Measurements from ENCODE around the gene LOXL1. TPM values are rescaled to one million over a fixed set of nuclear protein-coding genes. Genes with fewer than 3 reads are reported as not detected.

The LOXL1 gene
- total and polyA plus RNA-seq, 2 of the 13 experiments (the other 11 are each of a cell fraction or from before 2014, with no cell fraction given): 0.51 to 1.3 TPM

DNA sequence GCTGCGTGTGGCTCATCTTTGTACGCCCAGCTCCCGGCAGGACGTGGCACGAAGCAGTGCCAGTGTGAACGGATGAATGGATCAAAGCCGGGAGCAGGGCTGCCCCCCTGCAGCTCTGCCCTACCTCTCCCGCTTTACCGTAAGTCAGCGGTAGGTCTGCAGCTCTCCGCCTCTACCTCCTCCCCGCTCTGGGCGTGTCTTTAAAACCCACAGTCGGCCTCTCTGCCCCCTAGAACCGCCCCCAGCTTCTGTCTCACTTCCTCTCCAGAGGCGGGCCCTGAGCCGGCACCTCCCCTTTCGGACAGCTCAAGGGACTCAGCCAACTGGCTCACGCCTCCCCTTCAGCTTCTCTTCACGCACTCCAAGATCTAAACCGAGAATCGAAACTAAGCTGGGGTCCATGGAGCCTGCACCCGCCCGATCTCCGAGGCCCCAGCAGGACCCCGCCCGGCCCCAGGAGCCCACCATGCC lies 68.2 kb downstream of the LOXL1 start, which contains the start of gene PML:
PML (plus strand) TSS at position 304 of the 471 bp plus-strand sequence; CDS start at position 401, 97 bp downstream.
- FAIRE-seq (peak; percentile 70), DNase-seq (ENCODE audit: low spot score) (peak; percentile 91), ATAC-seq (peak; percentile 91)
- BruUV-seq (replicated peaks): no TSS peak
- Histone ChIP-seq H3K9me3 (ENCODE audit: low read length) (no peaks in the 10 kb centered on the region), H3K27ac (ENCODE audit: extremely low read length, insufficient read depth, low read length) (peak within 1 kb of the TSS; percentile 56), H3K27me3 (ENCODE audit: control insufficient read depth in 1 of 2, insufficient read depth in 2 of 2, low read length in 2 of 2) (no peaks in the 10 kb centered on the region; a peak in 1 of 5 replicates), H3K4me3 (replicated peaks in 1 of 3; ENCODE audit: insufficient read depth in 1 of 3, low read depth in 2 of 3, low read length in 3 of 3) (peak within 1 kb of the TSS; percentile 91 to 97 (median 94)), H3K79me2 (ENCODE audit: insufficient read depth, low read length) (peaks cover 12% of the 10 kb centered on the region), H3K9ac (ENCODE audit: insufficient read depth, low read depth, low read length) (peak within 1 kb of the TSS; percentile 78), H4K20me1 (ENCODE audit: insufficient read depth, low read length) (no peaks in the 10 kb centered on the region), H3K4me1 (ENCODE audit: insufficient read depth, low read length) (peaks cover 47% of the 10 kb centered on the region), H3K4me2 (ENCODE audit: low read depth, low read length) (peak within 1 kb of the TSS; percentile 82), H3K36me3 (replicated peaks in 1 of 2; ENCODE audit: control insufficient read depth in 1 of 2, insufficient read depth in 2 of 2, low read length in 2 of 2) (peaks cover 1 to 11% of the 10 kb centered on the region in 2 experiments; a peak in 3 of 5 replicates), H2AFZ (ENCODE audit: low read length) (peak within 1 kb of the TSS; percentile 76)
- ChIA-PET POLR2A (interaction anchor here (0.6 to 1.7 kb wide), 5 partner anchors 21 to 1158 kb away, joined by 3 to 6 read pairs (median 4); no protein-coding TSS in a partner anchor), CTCF (ENCODE audit: low intra/inter-chr PET ratio, low total read pairs) (no interaction called here)
- intact Hi-C loops (cut with micrococcal nuclease; ENCODE audit: unreplicated experiment) (no loop called here), in situ Hi-C loops (cut with HindIII; ENCODE audit: extremely low pct_ligation_motif_present, low pct_unique_long_range_greater_than_20kb) (no loop called here)
- WGBS (ENCODE audit: low lambda C conversion rate): 1% methylated on average over 19 of the region's 27 CpGs
- TF ChIP-seq GTF2F1 (IDR thresholded peaks at IDR 0.05; ENCODE audit: low read length) (no peak), POLR2A (IDR thresholded peaks at IDR 0.05; ENCODE audit: insufficient read depth in 1 of 2, low read depth in 2 of 2, low read length in 2 of 2) (peak; percentile 42 to 91; a peak in 3 of 4 replicates), ZNF33A (CRISPR knock-in tag; IDR thresholded peaks at IDR 0.05; ENCODE audit: borderline replicate concordance) (no peak), ZNF782 (CRISPR knock-in tag; IDR thresholded peaks at IDR 0.05; ENCODE audit: borderline replicate concordance) (no peak), ARNTL (CRISPR knock-in tag; IDR thresholded peaks at IDR 0.05) (no peak), ZNF839 (CRISPR knock-in tag; IDR thresholded peaks at IDR 0.05; ENCODE audit: borderline replicate concordance) (no peak), ZNF263 (CRISPR knock-in tag; IDR thresholded peaks at IDR 0.05) (peak; percentile 53), ZNF605 (CRISPR knock-in tag; IDR thresholded peaks at IDR 0.05) (peak; percentile 61; the same call in 1 of the 2 replicates), GABPB1 (CRISPR knock-in tag; IDR thresholded peaks at IDR 0.05) (peak; percentile 84)
- TF ChIP-seq, protein P1, sequence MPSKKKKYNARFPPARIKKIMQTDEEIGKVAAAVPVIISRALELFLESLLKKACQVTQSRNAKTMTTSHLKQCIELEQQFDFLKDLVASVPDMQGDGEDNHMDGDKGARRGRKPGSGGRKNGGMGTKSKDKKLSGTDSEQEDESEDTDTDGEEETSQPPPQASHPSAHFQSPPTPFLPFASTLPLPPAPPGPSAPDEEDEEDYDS (CRISPR knock-in tag; IDR thresholded peaks at IDR 0.05): peak; percentile 85
- TF ChIP-seq, protein P2, sequence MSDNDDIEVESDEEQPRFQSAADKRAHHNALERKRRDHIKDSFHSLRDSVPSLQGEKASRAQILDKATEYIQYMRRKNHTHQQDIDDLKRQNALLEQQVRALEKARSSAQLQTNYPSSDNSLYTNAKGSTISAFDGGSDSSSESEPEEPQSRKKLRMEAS (IDR thresholded peaks at IDR 0.05): no peak; the same call in 1 of the 2 replicates
- TF ChIP-seq, protein P3, sequence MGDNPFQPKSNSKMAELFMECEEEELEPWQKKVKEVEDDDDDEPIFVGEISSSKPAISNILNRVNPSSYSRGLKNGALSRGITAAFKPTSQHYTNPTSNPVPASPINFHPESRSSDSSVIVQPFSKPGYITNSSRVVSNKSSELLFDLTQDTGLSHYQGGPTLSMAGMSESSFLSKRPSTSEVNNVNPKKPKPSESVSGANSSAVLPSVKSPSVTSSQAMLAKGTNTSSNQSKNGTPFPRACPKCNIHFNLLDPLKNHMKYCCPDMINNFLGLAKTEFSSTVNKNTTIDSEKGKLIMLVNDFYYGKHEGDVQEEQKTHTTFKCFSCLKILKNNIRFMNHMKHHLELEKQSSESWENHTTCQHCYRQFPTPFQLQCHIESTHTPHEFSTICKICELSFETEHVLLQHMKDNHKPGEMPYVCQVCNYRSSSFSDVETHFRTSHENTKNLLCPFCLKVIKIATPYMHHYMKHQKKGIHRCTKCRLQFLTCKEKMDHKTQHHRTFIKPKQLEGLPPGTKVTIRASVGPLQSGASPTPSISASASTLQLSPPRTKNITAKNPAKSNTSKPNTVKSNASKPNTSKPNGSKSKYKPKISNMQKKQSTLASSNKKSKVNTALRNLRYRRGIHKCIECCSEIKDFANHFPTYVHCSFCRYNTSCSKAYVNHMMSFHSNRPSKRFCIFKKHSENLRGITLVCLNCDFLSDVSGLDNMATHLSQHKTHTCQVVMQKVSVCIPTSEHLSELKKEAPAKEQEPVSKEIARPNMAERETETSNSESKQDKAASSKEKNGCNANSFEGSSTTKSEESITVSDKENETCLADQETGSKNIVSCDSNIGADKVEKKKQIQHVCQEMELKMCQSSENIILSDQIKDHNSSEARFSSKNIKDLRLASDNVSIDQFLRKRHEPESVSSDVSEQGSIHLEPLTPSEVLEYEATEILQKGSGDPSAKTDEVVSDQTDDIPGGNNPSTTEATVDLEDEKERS (CRISPR knock-in tag; IDR thresholded peaks at IDR 0.05): no peak
- TF ChIP-seq, protein P4, sequence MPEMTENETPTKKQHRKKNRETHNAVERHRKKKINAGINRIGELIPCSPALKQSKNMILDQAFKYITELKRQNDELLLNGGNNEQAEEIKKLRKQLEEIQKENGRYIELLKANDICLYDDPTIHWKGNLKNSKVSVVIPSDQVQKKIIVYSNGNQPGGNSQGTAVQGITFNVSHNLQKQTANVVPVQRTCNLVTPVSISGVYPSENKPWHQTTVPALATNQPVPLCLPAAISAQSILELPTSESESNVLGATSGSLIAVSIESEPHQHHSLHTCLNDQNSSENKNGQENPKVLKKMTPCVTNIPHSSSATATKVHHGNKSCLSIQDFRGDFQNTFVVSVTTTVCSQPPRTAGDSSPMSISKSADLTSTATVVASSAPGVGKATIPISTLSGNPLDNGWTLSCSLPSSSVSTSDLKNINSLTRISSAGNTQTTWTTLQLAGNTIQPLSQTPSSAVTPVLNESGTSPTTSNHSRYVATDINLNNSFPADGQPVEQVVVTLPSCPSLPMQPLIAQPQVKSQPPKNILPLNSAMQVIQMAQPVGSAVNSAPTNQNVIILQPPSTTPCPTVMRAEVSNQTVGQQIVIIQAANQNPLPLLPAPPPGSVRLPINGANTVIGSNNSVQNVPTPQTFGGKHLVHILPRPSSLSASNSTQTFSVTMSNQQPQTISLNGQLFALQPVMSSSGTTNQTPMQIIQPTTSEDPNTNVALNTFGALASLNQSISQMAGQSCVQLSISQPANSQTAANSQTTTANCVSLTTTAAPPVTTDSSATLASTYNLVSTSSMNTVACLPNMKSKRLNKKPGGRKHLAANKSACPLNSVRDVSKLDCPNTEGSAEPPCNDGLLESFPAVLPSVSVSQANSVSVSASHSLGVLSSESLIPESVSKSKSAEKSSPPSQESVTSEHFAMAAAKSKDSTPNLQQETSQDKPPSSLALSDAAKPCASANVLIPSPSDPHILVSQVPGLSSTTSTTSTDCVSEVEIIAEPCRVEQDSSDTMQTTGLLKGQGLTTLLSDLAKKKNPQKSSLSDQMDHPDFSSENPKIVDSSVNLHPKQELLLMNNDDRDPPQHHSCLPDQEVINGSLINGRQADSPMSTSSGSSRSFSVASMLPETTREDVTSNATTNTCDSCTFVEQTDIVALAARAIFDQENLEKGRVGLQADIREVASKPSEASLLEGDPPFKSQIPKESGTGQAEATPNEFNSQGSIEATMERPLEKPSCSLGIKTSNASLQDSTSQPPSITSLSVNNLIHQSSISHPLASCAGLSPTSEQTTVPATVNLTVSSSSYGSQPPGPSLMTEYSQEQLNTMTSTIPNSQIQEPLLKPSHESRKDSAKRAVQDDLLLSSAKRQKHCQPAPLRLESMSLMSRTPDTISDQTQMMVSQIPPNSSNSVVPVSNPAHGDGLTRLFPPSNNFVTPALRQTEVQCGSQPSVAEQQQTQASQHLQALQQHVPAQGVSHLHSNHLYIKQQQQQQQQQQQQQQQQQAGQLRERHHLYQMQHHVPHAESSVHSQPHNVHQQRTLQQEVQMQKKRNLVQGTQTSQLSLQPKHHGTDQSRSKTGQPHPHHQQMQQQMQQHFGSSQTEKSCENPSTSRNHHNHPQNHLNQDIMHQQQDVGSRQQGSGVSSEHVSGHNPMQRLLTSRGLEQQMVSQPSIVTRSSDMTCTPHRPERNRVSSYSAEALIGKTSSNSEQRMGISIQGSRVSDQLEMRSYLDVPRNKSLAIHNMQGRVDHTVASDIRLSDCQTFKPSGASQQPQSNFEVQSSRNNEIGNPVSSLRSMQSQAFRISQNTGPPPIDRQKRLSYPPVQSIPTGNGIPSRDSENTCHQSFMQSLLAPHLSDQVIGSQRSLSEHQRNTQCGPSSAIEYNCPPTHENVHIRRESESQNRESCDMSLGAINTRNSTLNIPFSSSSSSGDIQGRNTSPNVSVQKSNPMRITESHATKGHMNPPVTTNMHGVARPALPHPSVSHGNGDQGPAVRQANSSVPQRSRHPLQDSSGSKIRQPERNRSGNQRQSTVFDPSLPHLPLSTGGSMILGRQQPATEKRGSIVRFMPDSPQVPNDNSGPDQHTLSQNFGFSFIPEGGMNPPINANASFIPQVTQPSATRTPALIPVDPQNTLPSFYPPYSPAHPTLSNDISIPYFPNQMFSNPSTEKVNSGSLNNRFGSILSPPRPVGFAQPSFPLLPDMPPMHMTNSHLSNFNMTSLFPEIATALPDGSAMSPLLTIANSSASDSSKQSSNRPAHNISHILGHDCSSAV (CRISPR knock-in tag; IDR thresholded peaks at IDR 0.05; ENCODE audit: borderline replicate concordance): no peak
